WTC11 (cell line): ENCODE measurements around the gene SLC7A10. TPM values are rescaled to one million over a fixed set of nuclear protein-coding genes. Genes with fewer than 3 reads are reported as not detected.

Experiments
- ATAC-seq: fragments of 200-7000 bp; cut with Tn5 transposase; 2 replicates; pipeline ENCODE4 v1.10.0; 2021; ENCODE audit warnings: mild to moderate bottlenecking, moderate library complexity
- CTCF ChIA-PET: fragments of 300-600 bp; sonication (Branson Sonifier 250); formaldehyde crosslinking; loops from one replicate; lab custom pipeline; 2021; ENCODE audit warnings: antibody characterized with exemption; lab: Charles Lee
- POLR2A ChIA-PET: fragments of 350-600 bp; sonication (Branson Sonifier 250); formaldehyde crosslinking; loops from one replicate; lab custom pipeline; 2021; ENCODE audit warnings: antibody characterized with exemption; lab: Charles Lee
- DNase-seq: peaks from one replicate; pipeline ENCODE4 v3.0.0; 2021; ENCODE audit warnings: low spot score
- H3K27ac Mint-ChIP-seq: 2 replicates; pipeline ENCODE4 v1.8.0; 2021; ENCODE audit warnings: mixed read lengths
- H3K27me3 Mint-ChIP-seq: 2 replicates; pipeline ENCODE4 v1.8.0; 2021; ENCODE audit warnings: low read depth, mild to moderate bottlenecking, moderate library complexity, mixed read lengths
- H3K36me3 Mint-ChIP-seq: 2 replicates; pipeline ENCODE4 v1.8.0; 2021; ENCODE audit warnings: mixed read lengths
- H3K4me1 Mint-ChIP-seq: 2 replicates; pipeline ENCODE4 v1.8.0; 2022; ENCODE audit warnings: mixed read lengths
- H3K4me3 Mint-ChIP-seq: 2 replicates; pipeline ENCODE4 v1.8.0; 2021; ENCODE audit warnings: mild to moderate bottlenecking, moderate library complexity, mixed read lengths
- H3K9me3 Mint-ChIP-seq: 2 replicates; pipeline ENCODE4 v1.8.0; 2021; ENCODE audit warnings: mixed read lengths
- CREM ChIP-seq: sonication (generic); formaldehyde crosslinking; IDR thresholded peaks from 2 replicates; pipeline ENCODE4 v1.8.1; 2022; ENCODE audit warnings: mild to moderate bottlenecking, missing genetic modification reagents, moderate library complexity
- ELF4 ChIP-seq: sonication (generic); formaldehyde crosslinking; IDR thresholded peaks from 2 replicates; pipeline ENCODE4 v1.8.1; 2022; ENCODE audit warnings: low read depth, mild to moderate bottlenecking, moderate library complexity, missing genetic modification reagents
- ETV6 ChIP-seq: sonication (generic); formaldehyde crosslinking; IDR thresholded peaks from 2 replicates; pipeline ENCODE4 v1.8.1; 2022; ENCODE audit warnings: mild to moderate bottlenecking, missing genetic modification reagents
- FOXJ3 ChIP-seq: sonication (generic); formaldehyde crosslinking; IDR thresholded peaks from 2 replicates; pipeline ENCODE4 v1.9.0; 2021; ENCODE audit warnings: missing genetic modification reagents, mild to moderate bottlenecking, borderline replicate concordance
- FOXK1 ChIP-seq: sonication (generic); formaldehyde crosslinking; IDR thresholded peaks from 2 replicates; pipeline ENCODE4 v1.8.0; 2022; ENCODE audit warnings: mild to moderate bottlenecking, moderate library complexity, missing genetic modification reagents
- GTF2I ChIP-seq: fragments of 250-450 bp; sonication (Bioruptor Pico); conservative IDR thresholded peaks from 2 replicates; pipeline ENCODE4 v1.4.0; 2021; ENCODE audit warnings: mild to moderate bottlenecking
- HMGXB4 ChIP-seq: sonication (generic); formaldehyde crosslinking; IDR thresholded peaks from 2 replicates; pipeline ENCODE4 v1.8.1; 2023; ENCODE audit warnings: mild to moderate bottlenecking, moderate library complexity, missing genetic modification reagents
- KAT7 ChIP-seq: sonication (generic); formaldehyde crosslinking; IDR thresholded peaks from 2 replicates; pipeline ENCODE4 v1.8.1; 2023; ENCODE audit warnings: missing genetic modification reagents, mild to moderate bottlenecking, borderline replicate concordance
- NR1H2 ChIP-seq: sonication (generic); formaldehyde crosslinking; IDR thresholded peaks from 2 replicates; pipeline ENCODE4 v1.9.0; 2021; ENCODE audit warnings: mild to moderate bottlenecking, moderate library complexity, missing genetic modification reagents
- RORB ChIP-seq: fragments of 250-450 bp; sonication (Bioruptor Pico); IDR thresholded peaks from 2 replicates; pipeline ENCODE4 v1.9.0; 2021; ENCODE audit warnings: mild to moderate bottlenecking
- SMAD3 ChIP-seq: sonication (generic); formaldehyde crosslinking; IDR thresholded peaks from 2 replicates; pipeline ENCODE4 v1.8.0; 2022; ENCODE audit warnings: missing genetic modification reagents, mild to moderate bottlenecking, borderline replicate concordance
- SMAD4 ChIP-seq: sonication (generic); formaldehyde crosslinking; IDR thresholded peaks from 2 replicates; pipeline ENCODE4 v1.8.0; 2022; ENCODE audit warnings: mild to moderate bottlenecking, missing genetic modification reagents
- STAT6 ChIP-seq: sonication (generic); formaldehyde crosslinking; conservative IDR thresholded peaks from 2 replicates; pipeline ENCODE4 v1.8.1; 2023; ENCODE audit warnings: mild to moderate bottlenecking, low read depth, missing genetic modification reagents, moderate library complexity
- TEAD4 ChIP-seq: sonication (generic); formaldehyde crosslinking; IDR thresholded peaks from 2 replicates; pipeline ENCODE4 v1.8.0; 2022; ENCODE audit warnings: mild to moderate bottlenecking, missing genetic modification reagents
- TP53 ChIP-seq: sonication (generic); formaldehyde crosslinking; IDR thresholded peaks from 2 replicates; pipeline ENCODE4 v1.8.1; 2023; ENCODE audit warnings: mild to moderate bottlenecking, missing genetic modification reagents
- ZNF232 ChIP-seq: sonication (generic); formaldehyde crosslinking; IDR thresholded peaks from 2 replicates; pipeline ENCODE4 v1.8.0; 2022; ENCODE audit warnings: mild to moderate bottlenecking, missing genetic modification reagents
- ZNF263 ChIP-seq: sonication (generic); formaldehyde crosslinking; IDR thresholded peaks from 2 replicates; pipeline ENCODE4 v1.8.1; 2022; ENCODE audit warnings: low read depth, mild to moderate bottlenecking, moderate library complexity, missing genetic modification reagents
- ZNF317 ChIP-seq: sonication (generic); formaldehyde crosslinking; IDR thresholded peaks from 2 replicates; pipeline ENCODE4 v1.8.1; 2023; ENCODE audit warnings: low read depth, mild to moderate bottlenecking, moderate library complexity, missing genetic modification reagents, borderline replicate concordance
- ZNF396 ChIP-seq: fragments of 250-450 bp; sonication (Bioruptor Pico); IDR thresholded peaks from 2 replicates; pipeline ENCODE4 v1.8.0; 2021; ENCODE audit warnings: mild to moderate bottlenecking, moderate library complexity, borderline replicate concordance
- ZNF416 ChIP-seq: fragments of 250-450 bp; sonication (Bioruptor Pico); IDR thresholded peaks from 2 replicates; pipeline ENCODE4 v1.9.0; 2021; ENCODE audit warnings: mild to moderate bottlenecking, inconsistent platforms
- ZNF423 ChIP-seq: fragments of 250-450 bp; sonication (Bioruptor Pico); IDR thresholded peaks from 2 replicates; pipeline ENCODE4 v2.1.2; 2022; ENCODE audit warnings: mild to moderate bottlenecking, moderate library complexity
- ZNF671 ChIP-seq: fragments of 250-450 bp; sonication (Bioruptor Pico); IDR thresholded peaks from 2 replicates; pipeline ENCODE4 v1.8.0; 2021; ENCODE audit warnings: mild to moderate bottlenecking
- total RNA-seq: library from RNA; stranded (reverse); gene quantifications from 3 replicates; pipeline ENCODE4 v1.2.3, GENCODE V29; 2021
- TF ChIP-seq, protein P1 (sequence below): sonication (generic); formaldehyde crosslinking; IDR thresholded peaks from 2 replicates; pipeline ENCODE4 v1.8.0; 2023; ENCODE audit warnings: missing genetic modification reagents, mild to moderate bottlenecking, borderline replicate concordance
- TF ChIP-seq, protein P2 (sequence below): sonication (generic); formaldehyde crosslinking; IDR thresholded peaks from 2 replicates; pipeline ENCODE4 v1.8.1; 2022; ENCODE audit warnings: low read depth, mild to moderate bottlenecking, moderate library complexity, missing genetic modification reagents, borderline replicate concordance
- TF ChIP-seq, protein P3 (sequence below): fragments of 250-450 bp; sonication (Bioruptor Pico); IDR thresholded peaks from 2 replicates; pipeline ENCODE4 v1.9.0; 2021; ENCODE audit warnings: moderate library complexity, mild to moderate bottlenecking, inconsistent platforms, borderline replicate concordance
- TF ChIP-seq, protein P4 (sequence below): fragments of 250-450 bp; sonication (Bioruptor Pico); IDR thresholded peaks from 2 replicates; pipeline ENCODE4 v1.9.0; 2021; ENCODE audit warnings: mild to moderate bottlenecking

Gene SLC7A10
- total RNA-seq, 1 experiment from 2014 or later: 4.2 TPM

- Mint-ChIP-seq H3K4me1 (peaks cover 3% of the 10 kb centered on the region), H3K27me3 (peaks cover 6% of the 10 kb centered on the region; the same call in 1 of the 2 replicates), H3K4me3 (no peak overlapping the region), H3K27ac (no peak overlapping the region), H3K9me3 (peaks cover 10% of the 10 kb centered on the region; the same call in 1 of the 2 replicates), H3K36me3 (peaks cover 3% of the 10 kb centered on the region; the same call in 1 of the 2 replicates)
- ATAC-seq (no peak), DNase-seq (no peak)
- TF ChIP-seq, protein P1, sequence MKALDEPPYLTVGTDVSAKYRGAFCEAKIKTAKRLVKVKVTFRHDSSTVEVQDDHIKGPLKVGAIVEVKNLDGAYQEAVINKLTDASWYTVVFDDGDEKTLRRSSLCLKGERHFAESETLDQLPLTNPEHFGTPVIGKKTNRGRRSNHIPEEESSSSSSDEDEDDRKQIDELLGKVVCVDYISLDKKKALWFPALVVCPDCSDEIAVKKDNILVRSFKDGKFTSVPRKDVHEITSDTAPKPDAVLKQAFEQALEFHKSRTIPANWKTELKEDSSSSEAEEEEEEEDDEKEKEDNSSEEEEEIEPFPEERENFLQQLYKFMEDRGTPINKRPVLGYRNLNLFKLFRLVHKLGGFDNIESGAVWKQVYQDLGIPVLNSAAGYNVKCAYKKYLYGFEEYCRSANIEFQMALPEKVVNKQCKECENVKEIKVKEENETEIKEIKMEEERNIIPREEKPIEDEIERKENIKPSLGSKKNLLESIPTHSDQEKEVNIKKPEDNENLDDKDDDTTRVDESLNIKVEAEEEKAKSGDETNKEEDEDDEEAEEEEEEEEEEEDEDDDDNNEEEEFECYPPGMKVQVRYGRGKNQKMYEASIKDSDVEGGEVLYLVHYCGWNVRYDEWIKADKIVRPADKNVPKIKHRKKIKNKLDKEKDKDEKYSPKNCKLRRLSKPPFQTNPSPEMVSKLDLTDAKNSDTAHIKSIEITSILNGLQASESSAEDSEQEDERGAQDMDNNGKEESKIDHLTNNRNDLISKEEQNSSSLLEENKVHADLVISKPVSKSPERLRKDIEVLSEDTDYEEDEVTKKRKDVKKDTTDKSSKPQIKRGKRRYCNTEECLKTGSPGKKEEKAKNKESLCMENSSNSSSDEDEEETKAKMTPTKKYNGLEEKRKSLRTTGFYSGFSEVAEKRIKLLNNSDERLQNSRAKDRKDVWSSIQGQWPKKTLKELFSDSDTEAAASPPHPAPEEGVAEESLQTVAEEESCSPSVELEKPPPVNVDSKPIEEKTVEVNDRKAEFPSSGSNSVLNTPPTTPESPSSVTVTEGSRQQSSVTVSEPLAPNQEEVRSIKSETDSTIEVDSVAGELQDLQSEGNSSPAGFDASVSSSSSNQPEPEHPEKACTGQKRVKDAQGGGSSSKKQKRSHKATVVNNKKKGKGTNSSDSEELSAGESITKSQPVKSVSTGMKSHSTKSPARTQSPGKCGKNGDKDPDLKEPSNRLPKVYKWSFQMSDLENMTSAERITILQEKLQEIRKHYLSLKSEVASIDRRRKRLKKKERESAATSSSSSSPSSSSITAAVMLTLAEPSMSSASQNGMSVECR (CRISPR knock-in tag): no peak
- TF ChIP-seq KAT7 (no peak), SMAD4 (CRISPR knock-in tag) (no peak), CREM (CRISPR knock-in tag) (no peak), ZNF671 (CRISPR knock-in tag) (no peak), ZNF423 (CRISPR knock-in tag) (no peak), FOXJ3 (CRISPR knock-in tag) (no peak), NR1H2 (no peak), TP53 (CRISPR knock-in tag) (no peak), ZNF232 (CRISPR knock-in tag) (no peak), ZNF396 (CRISPR knock-in tag) (no peak), GTF2I (CRISPR knock-in tag) (no peak)
- TF ChIP-seq, protein P2, sequence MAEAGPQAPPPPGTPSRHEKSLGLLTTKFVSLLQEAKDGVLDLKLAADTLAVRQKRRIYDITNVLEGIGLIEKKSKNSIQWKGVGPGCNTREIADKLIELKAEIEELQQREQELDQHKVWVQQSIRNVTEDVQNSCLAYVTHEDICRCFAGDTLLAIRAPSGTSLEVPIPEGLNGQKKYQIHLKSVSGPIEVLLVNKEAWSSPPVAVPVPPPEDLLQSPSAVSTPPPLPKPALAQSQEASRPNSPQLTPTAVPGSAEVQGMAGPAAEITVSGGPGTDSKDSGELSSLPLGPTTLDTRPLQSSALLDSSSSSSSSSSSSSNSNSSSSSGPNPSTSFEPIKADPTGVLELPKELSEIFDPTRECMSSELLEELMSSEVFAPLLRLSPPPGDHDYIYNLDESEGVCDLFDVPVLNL (CRISPR knock-in tag): no peak
- ChIA-PET POLR2A (no interaction called here), CTCF (interaction anchor here (1.7 kb wide), 1 partner anchor 21 kb away, joined by 3 read pairs; no protein-coding TSS in a partner anchor)
Observed at GRCh38 chr19:33257828-33258227, 32.2 kb upstream of the SLC7A10 start.

DNA sequence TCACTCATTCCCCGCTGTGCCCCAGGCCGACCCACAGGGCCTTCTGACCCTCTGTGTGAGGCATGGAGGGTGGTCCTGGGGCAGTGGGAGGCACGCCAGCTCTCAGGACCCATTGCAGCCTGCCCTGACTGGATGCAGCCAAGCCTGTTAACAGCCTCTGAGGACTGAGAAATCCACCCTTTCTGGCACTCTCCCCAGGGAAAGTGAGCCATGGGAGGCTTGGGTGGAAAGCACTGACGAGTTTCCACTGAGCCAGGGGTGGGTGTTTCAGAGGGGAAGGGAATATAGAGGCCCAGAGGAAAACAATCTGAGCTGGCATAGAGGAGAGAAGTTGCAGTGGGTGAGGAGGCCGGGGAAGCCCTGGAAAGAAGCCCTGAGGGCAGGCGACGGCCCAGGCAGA lies 30.6 kb upstream of the SLC7A10 start:
- H3K27ac Mint-ChIP-seq: no peak overlapping the region
- H3K4me1 Mint-ChIP-seq: 0 out of 2 replicates have a peak, but pooled peaks cover 3% of the 10 kb centered on the region
- POLR2A ChIA-PET: interaction anchor here (0.5 to 0.7 kb wide), 2 partner anchors 122 to 141 kb away, joined by 3 to 4 read pairs; no protein-coding TSS in a partner anchor
- H3K36me3 Mint-ChIP-seq: peaks cover 3% of the 10 kb centered on the region; the same call in 1 of the 2 replicates
- H3K9me3 Mint-ChIP-seq: peaks cover 10% of the 10 kb centered on the region; the same call in 1 of the 2 replicates
- ATAC-seq: no peak
- peaks cover 6% of the 10 kb centered on the region; the same call in 1 of the 2 replicates for H3K27me3 Mint-ChIP-seq
- DNase-seq: no peak
- CTCF ChIA-PET: no interaction called here
- H3K4me3 Mint-ChIP-seq: no peak overlapping the region
- TF ChIP-seq ETV6 (CRISPR knock-in tag) (no peak), TEAD4 (CRISPR knock-in tag) (no peak), ZNF317 (CRISPR knock-in tag) (no peak), HMGXB4 (CRISPR knock-in tag) (no peak), ZNF263 (CRISPR knock-in tag) (no peak), FOXK1 (CRISPR knock-in tag) (no peak), SMAD3 (no peak), ELF4 (CRISPR knock-in tag) (no peak), STAT6 (CRISPR knock-in tag) (no peak), RORB (CRISPR knock-in tag) (no peak), ZNF671 (CRISPR knock-in tag) (no peak), ZNF416 (CRISPR knock-in tag) (no peak)
- TF ChIP-seq, protein P3, sequence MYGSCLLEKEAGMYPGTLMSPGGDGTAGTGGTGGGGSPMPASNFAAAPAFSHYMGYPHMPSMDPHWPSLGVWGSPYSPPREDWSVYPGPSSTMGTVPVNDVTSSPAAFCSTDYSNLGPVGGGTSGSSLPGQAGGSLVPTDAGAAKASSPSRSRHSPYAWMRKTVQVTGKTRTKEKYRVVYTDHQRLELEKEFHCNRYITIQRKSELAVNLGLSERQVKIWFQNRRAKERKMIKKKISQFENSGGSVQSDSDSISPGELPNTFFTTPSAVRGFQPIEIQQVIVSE: no peak
- TF ChIP-seq, protein P4, sequence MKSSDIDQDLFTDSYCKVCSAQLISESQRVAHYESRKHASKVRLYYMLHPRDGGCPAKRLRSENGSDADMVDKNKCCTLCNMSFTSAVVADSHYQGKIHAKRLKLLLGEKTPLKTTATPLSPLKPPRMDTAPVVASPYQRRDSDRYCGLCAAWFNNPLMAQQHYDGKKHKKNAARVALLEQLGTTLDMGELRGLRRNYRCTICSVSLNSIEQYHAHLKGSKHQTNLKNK: no peak
